HFFc6 (cell line): ENCODE measurements around the gene NSMF. TPM values are rescaled to one million over a fixed set of nuclear protein-coding genes. Genes with fewer than 3 reads are reported as not detected.
A peak's percentile ranks its signal among the peaks of the same experiment; 100 is the strongest.

Experiments
- DNase-seq: peaks from one replicate; pipeline ENCODE4 v3.0.0-alpha.2; 2018
- H3K27ac Mint-ChIP-seq: 2 replicates; pipeline ENCODE4 v1.8.0; 2020; ENCODE audit warnings: mild to moderate bottlenecking, mixed read lengths
- H3K27me3 Mint-ChIP-seq: 2 replicates; pipeline ENCODE4 v1.8.0; 2021; ENCODE audit warnings: mild to moderate bottlenecking, moderate library complexity, mixed read lengths; ENCODE audit not compliant: insufficient read depth
- H3K36me3 Mint-ChIP-seq: 2 replicates; pipeline ENCODE4 v1.8.0; 2021; ENCODE audit warnings: low read depth, mixed read lengths
- H3K4me1 Mint-ChIP-seq: 2 replicates; pipeline ENCODE4 v1.8.0; 2020; ENCODE audit warnings: low read depth, mixed read lengths
- H3K4me3 Mint-ChIP-seq: 2 replicates; pipeline ENCODE4 v1.8.0; 2020; ENCODE audit warnings: mild to moderate bottlenecking, moderate library complexity, mixed read lengths
- H3K9me3 Mint-ChIP-seq: 2 replicates; pipeline ENCODE4 v1.8.0; 2020; ENCODE audit warnings: mild to moderate bottlenecking, mixed read lengths
- CTCF ChIP-seq: fragments of 200-600 bp; sonication (generic); IDR thresholded peaks from 2 replicates; pipeline ENCODE4 v1.5.0; 2021; ENCODE audit warnings: antibody characterized with exemption, mild to moderate bottlenecking
- total RNA-seq, 6 experiments: library from RNA; stranded (reverse); fragmentation: NEBNext Ultra II Directional; extraction: Animal tissue kit (Norgen Biotek cat#: 25700); gene quantifications; 2 replicates in 1 of 6; 3 replicates in 5 of 6; pipeline ENCODE4 v1.2.3, GENCODE V29; 2021

The NSMF gene
- total RNA-seq, 6 experiments from 2014 or later = 24.3 to 29.9 (median 26.4) TPM

DNA sequence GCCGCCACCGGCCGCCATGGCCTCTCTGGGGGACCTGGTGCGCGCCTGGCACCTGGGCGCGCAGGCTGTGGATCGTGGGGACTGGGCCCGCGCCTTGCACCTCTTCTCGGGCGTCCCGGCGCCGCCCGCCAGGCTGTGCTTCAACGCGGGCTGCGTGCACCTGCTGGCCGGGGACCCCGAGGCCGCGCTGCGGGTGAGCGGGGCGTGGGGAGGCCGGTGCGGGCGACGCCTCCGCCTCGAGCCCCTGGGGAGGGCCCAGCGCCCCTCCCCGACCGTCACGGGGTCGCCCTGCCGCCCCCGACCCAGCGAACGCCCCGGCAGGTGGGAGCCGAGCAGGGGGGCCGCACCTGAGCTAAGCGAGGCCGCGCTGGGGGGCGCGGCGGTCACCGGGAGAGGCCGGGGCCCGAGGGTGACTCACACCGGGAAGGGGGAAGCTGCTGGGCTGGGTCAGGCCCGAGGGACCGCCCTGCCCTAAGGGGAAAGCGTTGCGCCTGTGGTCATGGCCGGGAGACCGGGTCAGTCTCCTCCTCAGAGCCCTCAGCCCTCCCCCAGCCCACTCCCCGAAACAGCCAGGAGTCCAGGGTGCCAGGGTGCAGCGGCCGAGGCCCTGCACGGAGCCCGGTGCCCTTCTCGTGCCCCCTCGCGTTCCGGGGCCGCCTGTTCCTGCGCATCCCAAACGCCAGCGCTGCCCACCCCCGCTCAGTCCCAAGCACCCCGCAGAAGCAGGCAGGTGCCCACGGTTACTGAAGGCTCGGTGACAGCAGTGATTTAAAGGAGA is 35.4 kb downstream of the NSMF start:
- DNase-seq = no peak
- peaks cover 18% of the 10 kb centered on the region for H3K4me1 Mint-ChIP-seq
- peak; percentile 64 for TF ChIP-seq CTCF
- no peak overlapping the region for H3K27ac Mint-ChIP-seq
- no peaks in the 10 kb centered on the region; the same call in 1 of the 2 replicates for H3K27me3 Mint-ChIP-seq
- no peaks in the 10 kb centered on the region for H3K9me3 Mint-ChIP-seq
- H3K36me3 Mint-ChIP-seq = no peaks in the 10 kb centered on the region
- peak overlapping the region; percentile 73 for H3K4me3 Mint-ChIP-seq

GRCh38 chr9:137422604-137423513 is 36.3 kb downstream of the NSMF start, which contains the start of the genes EXD3 and NOXA1:
EXD3 (minus strand) TSS chr9:137423162; CDS start chr9:137395357, 27,805 bp downstream.
NOXA1 (plus strand) TSS chr9:137423393; CDS start chr9:137423530, 137 bp downstream.
- peak; percentile 84 for DNase-seq
- Mint-ChIP-seq H3K4me1 (peaks cover 18% of the 10 kb centered on the region), H3K4me3 (peak within 1 kb of the TSS; percentile 91), H3K27ac (peak within 1 kb of the TSS; percentile 46), H3K36me3 (no peaks in the 10 kb centered on the region), H3K9me3 (no peaks in the 10 kb centered on the region), H3K27me3 (no peaks in the 10 kb centered on the region; the same call in 1 of the 2 replicates)
- TF ChIP-seq CTCF = peak; percentile 78

- Mint-ChIP-seq H3K9me3 (no peaks in the 10 kb centered on the region), H3K4me1 (peaks cover 18% of the 10 kb centered on the region), H3K36me3 (no peaks in the 10 kb centered on the region), H3K4me3 (peak overlapping the region; percentile 91), H3K27ac (peak overlapping the region; percentile 46), H3K27me3 (no peaks in the 10 kb centered on the region; the same call in 1 of the 2 replicates)
- no peak for TF ChIP-seq CTCF
- DNase-seq = no peak
These were observed 37.1 kb downstream of the NSMF start for GRCh38 chr9:137421838-137422603.

- no peaks in the 10 kb centered on the region for H3K36me3 Mint-ChIP-seq
- no peak for TF ChIP-seq CTCF
These were observed 41.7 kb downstream of the NSMF start for GRCh38 chr9:137417161-137418021.

More at GRCh38 chr9:137417161-137418021, 41.7 kb downstream of the NSMF start:
- Mint-ChIP-seq H3K27me3 (no peaks in the 10 kb centered on the region; the same call in 1 of the 2 replicates), H3K27ac (no peak overlapping the region; the same call in 1 of the 2 replicates), H3K9me3 (no peaks in the 10 kb centered on the region), H3K4me1 (peaks cover 26% of the 10 kb centered on the region), H3K4me3 (peak overlapping the region; percentile 28; the same call in 1 of the 2 replicates)
- no peak for DNase-seq
